COR-L47 (cell line): ENCODE data around the gene ZFP62.

Experiments
- DNase-seq: peaks from one replicate; lab custom pipeline; 2025; lab: John Stamatoyannopoulos, UW

ZFP62 gene

DNA sequence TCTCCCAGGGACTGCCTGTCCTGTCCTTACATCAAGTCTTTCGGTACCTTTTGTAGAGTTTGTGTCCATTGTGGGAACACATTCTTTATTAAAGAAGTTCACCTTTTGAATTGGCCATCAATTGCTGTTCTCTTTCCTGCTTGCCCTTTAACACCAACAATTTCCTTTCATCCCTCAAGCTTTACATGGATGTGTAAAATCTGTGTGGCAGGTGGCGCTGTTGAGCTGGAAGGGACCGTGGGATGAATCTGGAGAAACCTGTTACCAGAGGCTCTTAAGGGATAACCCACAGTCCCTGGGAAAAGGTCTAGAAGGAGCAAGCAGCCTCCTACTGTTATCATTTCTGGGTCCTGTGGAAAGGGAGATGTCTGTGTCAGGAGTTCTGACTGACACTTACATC lies 7.9 kb upstream of the ZFP62 start:
- DNase-seq, result peak; percentile 62

- no peak for DNase-seq
These were observed 5.9 kb upstream of the ZFP62 start for GRCh38 chr5:180866985-180867384.

- DNase-seq, result no peak
These were observed 5.1 kb upstream of the ZFP62 start for GRCh38 chr5:180865981-180866695.

- no peak for DNase-seq
These were observed 1.6 kb upstream of the ZFP62 start for GRCh38 chr5:180862645-180863044.

- DNase-seq, result peak; percentile 27
These were observed 696 bp downstream of the ZFP62 start for GRCh38 chr5:180860273-180860886.

DNA sequence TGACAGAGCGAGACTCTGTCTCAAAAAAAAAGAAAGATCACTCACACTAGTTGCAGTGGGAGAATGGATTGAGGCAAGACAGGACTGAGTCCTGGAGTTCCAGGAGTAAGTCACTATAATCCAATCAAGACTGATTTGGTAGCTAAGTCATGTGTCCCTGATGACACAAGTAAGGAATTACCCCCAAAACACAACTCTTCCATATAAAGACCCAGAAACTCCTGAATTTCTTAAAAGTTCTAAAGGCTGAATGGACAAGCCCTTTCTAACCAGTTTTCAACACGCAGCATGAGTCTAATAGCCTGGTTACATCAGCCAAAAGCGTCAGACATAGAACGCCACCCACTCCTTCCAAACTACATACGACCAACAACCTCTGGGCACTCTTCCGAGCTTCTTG lies 2.5 kb downstream of the ZFP62 start:
- no peak for DNase-seq

DNA sequence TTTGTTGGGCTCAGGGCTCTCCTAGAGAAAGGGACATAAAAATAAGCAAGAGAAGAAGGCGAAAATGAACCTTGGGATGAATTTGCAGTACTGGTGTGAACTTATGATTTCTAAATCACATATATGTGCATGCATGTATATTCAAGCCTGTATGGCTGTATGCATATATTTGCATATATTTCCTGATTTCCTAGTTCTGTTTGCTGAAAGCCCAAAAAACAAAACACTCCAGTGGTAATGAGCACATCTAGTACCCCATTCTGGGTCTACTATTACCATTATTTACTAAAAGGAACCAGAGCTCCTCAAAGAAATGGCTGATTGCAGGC lies 7.3 kb downstream of the ZFP62 start:
- DNase-seq, result no peak

DNA sequence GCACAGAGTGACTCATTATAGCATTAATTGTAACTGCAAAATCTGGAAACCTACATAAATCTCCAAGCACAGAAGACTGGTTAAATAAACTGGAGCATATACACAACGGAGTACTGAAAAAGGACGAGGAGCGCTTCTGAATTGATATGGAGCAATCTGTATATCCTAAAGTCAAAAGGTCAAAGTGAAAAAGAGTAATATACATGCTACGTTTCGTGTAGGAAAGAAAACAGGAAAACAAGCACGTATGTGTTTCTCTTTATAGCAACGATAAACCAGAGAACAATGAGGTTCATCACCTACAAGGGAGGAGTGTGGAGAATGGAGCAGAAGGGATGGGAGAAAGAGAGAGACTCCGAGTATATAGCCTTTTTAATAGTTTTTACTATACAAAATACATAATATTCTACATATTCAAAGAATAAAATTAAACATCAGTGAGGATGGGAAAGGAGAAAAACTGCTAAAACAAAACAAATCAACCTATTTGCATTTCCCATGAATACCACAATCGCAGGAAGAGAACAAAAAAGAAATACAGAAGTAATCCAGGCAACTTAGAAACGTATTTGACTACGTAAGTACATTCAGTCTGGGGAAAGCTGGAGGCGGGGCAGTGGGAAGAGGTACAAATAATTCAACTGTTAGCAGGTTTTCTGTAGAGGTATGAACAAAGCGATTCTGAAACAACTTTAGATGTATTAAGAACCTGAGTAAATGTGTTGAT lies 7.8 kb downstream of the ZFP62 start:
- no peak for DNase-seq

GRCh38 chr5:180852495-180852894 lies 8.6 kb downstream of the ZFP62 start:
- no peak for DNase-seq

DNA sequence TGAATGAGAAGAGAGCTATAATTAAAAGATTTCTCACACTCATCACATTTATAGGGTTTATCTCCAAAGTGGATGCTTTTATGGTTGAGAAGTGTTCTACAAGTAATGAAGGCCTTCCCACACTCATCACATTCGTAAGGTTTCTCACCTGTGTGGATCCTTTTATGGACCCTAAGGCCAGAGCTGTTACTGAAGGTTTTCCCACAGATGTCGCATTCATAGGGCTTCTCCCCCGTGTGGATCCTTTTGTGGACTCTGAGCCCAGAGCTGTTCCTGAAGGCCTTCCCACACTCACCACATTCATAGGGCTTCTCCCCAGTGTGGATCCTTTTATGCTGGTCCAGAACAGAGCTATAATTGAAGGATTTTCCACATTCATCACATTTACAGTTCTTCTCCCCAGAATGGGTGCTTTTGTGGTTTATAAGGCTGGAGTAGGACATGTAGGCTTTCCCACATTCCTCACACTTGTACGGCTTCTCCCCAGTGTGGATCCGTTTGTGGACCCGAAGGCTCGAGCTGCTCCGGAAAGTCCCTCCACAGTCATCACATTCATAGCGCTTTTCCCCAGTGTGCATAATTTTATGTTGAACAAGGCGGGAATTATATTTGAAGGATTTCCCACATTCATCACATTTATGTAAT lies 10.5 kb downstream of the ZFP62 start:
- DNase-seq, result no peak

DNA sequence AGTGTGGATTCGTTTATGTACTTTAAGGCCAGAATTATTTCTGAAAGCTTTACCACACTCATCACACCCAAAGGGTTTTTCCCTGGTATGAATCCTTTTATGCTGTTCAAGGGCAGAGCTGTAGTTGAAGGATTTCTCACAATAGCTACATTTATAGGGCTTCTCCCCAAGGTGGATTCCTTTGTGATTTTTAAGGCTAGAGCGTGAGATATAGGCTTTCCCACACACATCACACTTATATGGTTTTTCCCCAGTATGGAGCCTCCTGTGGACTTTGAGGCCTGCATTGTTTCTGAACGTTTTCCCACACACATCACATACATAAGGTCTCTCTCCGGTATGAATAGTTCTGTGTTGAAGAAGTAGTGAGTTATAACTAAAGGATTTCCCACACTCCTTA lies 11.2 kb downstream of the ZFP62 start:
- DNase-seq, result no peak

GRCh38 chr5:180848878-180849277 lies 12.2 kb downstream of the ZFP62 start:
- DNase-seq, result no peak

DNA sequence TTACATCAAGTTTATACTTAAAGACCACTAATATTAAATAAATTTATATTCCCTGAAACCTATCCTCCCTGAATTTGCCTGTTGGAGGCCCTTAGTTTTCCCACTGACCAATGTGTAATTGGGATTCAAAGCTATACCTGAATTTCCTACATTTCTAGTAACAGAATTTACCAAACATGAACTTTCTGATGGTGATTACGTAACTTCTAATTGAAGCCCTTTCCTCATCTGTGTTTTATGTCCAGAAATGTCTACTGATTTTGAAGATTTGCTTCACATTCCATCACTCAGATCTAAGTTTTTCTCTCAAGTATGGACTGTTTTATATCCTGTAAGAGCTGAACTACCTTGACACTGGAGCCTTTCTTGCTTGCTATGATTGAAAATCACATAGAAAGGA lies 12.8 kb downstream of the ZFP62 start:
- no peak for DNase-seq

GRCh38 chr5:180847026-180847425 lies 14.1 kb downstream of the ZFP62 start:
- no peak for DNase-seq

- no peak for DNase-seq
These were observed 16.2 kb downstream of the ZFP62 start for GRCh38 chr5:180844858-180845257.

- DNase-seq, result peak; percentile 2
These were observed 16.6 kb downstream of the ZFP62 start for GRCh38 chr5:180844432-180844831.

- DNase-seq, result no peak
These were observed 21.1 kb downstream of the ZFP62 start for GRCh38 chr5:180839935-180840334.

DNA sequence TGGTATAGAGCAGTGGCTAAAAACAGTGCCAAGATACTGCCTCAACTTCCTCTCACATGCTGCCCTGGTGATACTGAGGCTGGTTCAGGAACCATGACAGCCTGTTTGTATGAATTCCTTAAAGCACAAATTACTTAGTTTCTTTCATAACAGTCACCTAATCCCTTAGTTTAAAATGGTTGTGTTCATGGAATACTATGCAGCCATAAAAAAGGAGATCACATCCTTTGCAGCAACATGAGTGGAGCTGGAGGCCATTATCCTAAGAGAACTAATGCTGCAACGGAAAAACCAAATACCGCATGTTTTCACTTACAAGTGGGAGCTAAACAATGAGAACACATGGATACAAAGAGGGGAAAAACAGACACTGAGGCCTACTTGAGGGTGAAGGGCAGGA lies 21.8 kb downstream of the ZFP62 start:
- DNase-seq, result no peak

GRCh38 chr5:180837478-180837877 lies 23.6 kb downstream of the ZFP62 start:
- no peak for DNase-seq

DNA sequence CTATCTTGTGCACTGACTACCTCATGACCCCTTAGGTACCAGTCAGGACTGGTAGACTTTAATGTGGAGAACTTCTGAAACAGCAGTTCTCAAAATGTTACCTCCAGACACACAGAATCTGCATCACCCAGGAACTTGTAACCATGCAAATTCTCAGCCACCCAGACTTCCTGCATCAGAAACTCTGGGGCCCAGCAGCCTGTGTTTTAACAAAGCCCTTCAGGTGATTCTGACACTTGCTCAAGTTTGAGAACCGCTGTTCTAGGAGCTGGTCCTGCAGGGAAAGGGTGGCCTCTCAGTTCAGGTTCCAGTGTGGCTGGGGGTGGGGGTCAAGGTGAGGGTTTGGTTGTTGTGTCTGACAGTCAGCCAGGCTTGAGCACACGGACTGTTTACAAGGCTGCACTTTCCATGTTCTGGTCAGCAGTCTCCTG lies 28.4 kb downstream of the ZFP62 start:
- DNase-seq, result no peak

- peak; percentile 60 for DNase-seq
These were observed 29.7 kb downstream of the ZFP62 start for GRCh38 chr5:180831139-180832093.
